ENCODE results near the gene COL13A1.
A peak's percentile ranks its signal among the peaks of the same experiment; 100 is the strongest.

The COL13A1 gene

GRCh38 chr10:69934768-69935167, 133.1 kb downstream of the COL13A1 start:
- no peak for DNase-seq (ENCODE audit: low read depth)
- H3K4me3 ChIP-seq (ENCODE audit: low read length) = no peak overlapping the region
- TF ChIP-seq CTCF (conservative IDR thresholded peaks at IDR 0.05; ENCODE audit: low read depth, low read length) = no peak

GRCh38 chr10:69936091-69936490, 134.4 kb downstream of the COL13A1 start:
- peak; percentile 16 for TF ChIP-seq CTCF (conservative IDR thresholded peaks at IDR 0.05; ENCODE audit: low read depth, low read length)
- no peak overlapping the region for H3K4me3 ChIP-seq (ENCODE audit: low read length)
- no peak for DNase-seq (ENCODE audit: low read depth)

GRCh38 chr10:69938541-69938991, 136.9 kb downstream of the COL13A1 start:
- no peak for TF ChIP-seq CTCF (conservative IDR thresholded peaks at IDR 0.05; ENCODE audit: low read depth, low read length)
- no peak overlapping the region for H3K4me3 ChIP-seq (ENCODE audit: low read length)
- DNase-seq (ENCODE audit: low read depth) = no peak

- DNase-seq (ENCODE audit: low read depth) = no peak
- no peak overlapping the region for H3K4me3 ChIP-seq (ENCODE audit: low read length)
- TF ChIP-seq CTCF (conservative IDR thresholded peaks at IDR 0.05; ENCODE audit: low read depth, low read length) = no peak
These were observed 137.4 kb downstream of the COL13A1 start for GRCh38 chr10:69939061-69939460.

- no peak for TF ChIP-seq CTCF (conservative IDR thresholded peaks at IDR 0.05; ENCODE audit: low read depth, low read length)
- H3K4me3 ChIP-seq (ENCODE audit: low read length) = no peak overlapping the region
- DNase-seq (ENCODE audit: low read depth) = no peak
These were observed 137.8 kb downstream of the COL13A1 start for GRCh38 chr10:69939481-69939880.

GRCh38 chr10:69941730-69942129, 140.0 kb downstream of the COL13A1 start:
- no peak for DNase-seq (ENCODE audit: low read depth)
- TF ChIP-seq CTCF (conservative IDR thresholded peaks at IDR 0.05; ENCODE audit: low read depth, low read length) = no peak
- no peak overlapping the region for H3K4me3 ChIP-seq (ENCODE audit: low read length)

- DNase-seq (ENCODE audit: low read depth) = no peak
- no peak overlapping the region for H3K4me3 ChIP-seq (ENCODE audit: low read length)
- no peak for TF ChIP-seq CTCF (conservative IDR thresholded peaks at IDR 0.05; ENCODE audit: low read depth, low read length)
These were observed 141.7 kb downstream of the COL13A1 start for GRCh38 chr10:69943292-69943820.

Data from retinal pigment epithelial cell (primary cell).